Gastroesophageal sphincter (tissue), 4 donors: ENCODE measurements around the gene BOLA1. TPM values are rescaled to one million over a fixed set of nuclear protein-coding genes. Genes with fewer than 3 reads are reported as not detected.
"Not testable (repeated sequence)": the region's sequence is repeated elsewhere in the genome, so short reads cannot be mapped to it uniquely, and the experiment has no call there.

Experiments
- ATAC-seq: fragments of 150-250 bp; one replicate; pipeline ENCODE4 v1.9.1; 2016; ENCODE audit warnings: mild to moderate bottlenecking, moderate library complexity
- H3K27ac ChIP-seq, 4 donors: fragments of 200-600 bp; sonication (generic) in 3 of 4; 1 replicate in 3 of 4; 2 replicates in 1 of 4; pipeline ENCODE4 v1.5.1; 2016 to 2019
- H3K27me3 ChIP-seq: fragments of 200-600 bp; sonication (generic); one replicate; pipeline ENCODE4 v1.5.1; 2019
- H3K36me3 ChIP-seq, 2 donors: fragments of 200-600 bp; sonication (generic); one replicate each; pipeline ENCODE4 v1.5.1; 2019; ENCODE audit warnings: control low read depth in 1 of 2
- H3K4me1 ChIP-seq, 3 donors: fragments of 200-600 bp; sonication (generic); 1 replicate in 2 of 3; 2 replicates in 1 of 3; pipeline ENCODE4 v1.5.1; 2016 to 2019; ENCODE audit warnings: control low read depth in 2 of 3
- H3K4me3 ChIP-seq, 2 donors: fragments of 200-600 bp; sonication (generic); one replicate each; pipeline ENCODE4 v1.5.1; 2019; ENCODE audit warnings: mild to moderate bottlenecking in 1 of 2, moderate library complexity in 1 of 2
- H3K9me3 ChIP-seq, 3 donors: fragments of 200-600 bp; sonication (generic); one replicate each; pipeline ENCODE4 v1.5.1; 2017 to 2019; ENCODE audit warnings: control low read depth in 2 of 3
- EP300 ChIP-seq: sonication (generic); formaldehyde crosslinking; IDR thresholded peaks from one replicate; pipeline ENCODE4 v1.6.1; 2017; ENCODE audit warnings: antibody characterized with exemption, mild to moderate bottlenecking
- POLR2A ChIP-seq, 2 donors: fragments of 450-650 bp; IDR thresholded peaks; one replicate each; pipeline ENCODE4 v1.6.1; 2017; ENCODE audit warnings: antibody characterized with exemption in 2 of 2, mild to moderate bottlenecking in 2 of 2, moderate library complexity in 1 of 2
- POLR2AphosphoS5 ChIP-seq: sonication (generic); formaldehyde crosslinking; IDR thresholded peaks from one replicate; pipeline ENCODE4 v1.6.1; 2017; ENCODE audit warnings: antibody characterized with exemption
- WGBS, 2 donors: methylation state at CpG; one replicate each; pipeline ENCODE4 v1.1.5; 2018; ENCODE audit warnings: low coverage in 1 of 2; 5-methylcytosine and 5-hydroxymethylcytosine counted together
- total RNA-seq, 4 donors: library from RNA; depleted of rRNA; stranded (reverse); fragments of >200 nt; gene quantifications; one replicate each; pipeline ENCODE4 v1.1.0, GENCODE V29; 2016
- TF ChIP-seq, protein P1 (sequence below), 4 experiments: fragments of 200-600 bp in 2 of 4; fragments of 450-650 bp in 2 of 4; sonication (generic) in 1 of 4; IDR thresholded peaks; one replicate each; pipeline ENCODE4 v1.5.1; 2017 to 2019; ENCODE audit warnings: antibody characterized with exemption in 4 of 4, mild to moderate bottlenecking in 2 of 4, moderate library complexity in 2 of 4

Gene BOLA1, protein sequence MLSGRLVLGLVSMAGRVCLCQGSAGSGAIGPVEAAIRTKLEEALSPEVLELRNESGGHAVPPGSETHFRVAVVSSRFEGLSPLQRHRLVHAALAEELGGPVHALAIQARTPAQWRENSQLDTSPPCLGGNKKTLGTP
- total RNA-seq = 10 to 100 TPM; 23.9 to 46.2 (median 30.5) TPM

DNA sequence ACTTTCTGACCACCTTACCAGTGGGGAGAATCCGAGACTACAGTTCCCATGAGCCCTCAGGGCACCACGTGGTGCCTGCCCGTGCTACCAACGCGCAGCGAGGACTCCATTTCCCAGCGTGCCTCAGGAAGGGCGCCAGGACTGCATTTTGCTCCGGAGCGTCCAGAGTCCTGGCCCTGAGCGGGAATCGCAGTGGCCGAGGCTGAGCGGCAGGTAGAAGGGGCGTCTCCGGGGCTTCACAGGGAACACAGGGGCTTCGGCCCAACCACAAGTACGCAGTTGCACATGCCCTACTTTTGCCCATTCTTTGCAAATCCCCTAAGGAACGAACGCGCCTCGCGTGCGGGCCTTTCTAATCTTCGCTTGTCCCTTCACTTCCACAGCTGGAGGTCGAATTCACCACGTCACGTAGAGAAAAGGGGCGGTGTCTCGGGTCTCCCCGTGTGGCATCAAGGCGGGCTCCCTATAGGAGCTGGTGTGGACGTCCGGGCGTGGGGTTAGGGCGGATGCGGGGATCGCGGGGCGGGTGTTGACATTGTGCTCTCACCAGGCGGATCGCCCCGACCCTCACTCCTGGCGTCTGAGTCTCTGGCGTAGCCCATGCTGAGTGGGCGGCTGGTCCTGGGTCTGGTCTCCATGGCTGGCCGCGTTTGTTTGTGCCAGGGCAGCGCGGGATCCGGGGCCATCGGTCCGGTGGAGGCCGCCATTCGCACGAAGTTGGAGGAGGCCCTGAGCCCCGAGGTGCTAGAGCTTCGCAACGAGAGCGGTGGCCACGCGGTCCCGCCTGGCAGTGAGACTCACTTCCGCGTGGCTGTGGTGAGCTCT is at the start of gene BOLA1:
TSS of gene BOLA1 (plus strand) at position 109 of the 825 bp plus-strand sequence. CDS start at position 601, 492 bp downstream.
- Histone ChIP-seq H3K4me3 (peak within 1 kb of the TSS; percentile 41 to 60), H3K36me3 (peaks cover 0 to 2% of the 10 kb centered on the region in 2 donors), H3K27ac (peak within 1 kb of the TSS; percentile 85 to 88 (median 87)), H3K4me1 (peaks cover 3 to 13% (median 4%) of the 10 kb centered on the region in 3 donors), H3K9me3 (no peaks in the 10 kb centered on the region), H3K27me3 (no peaks in the 10 kb centered on the region)
- TF ChIP-seq POLR2AphosphoS5 (peak; percentile 89), EP300 (no peak), POLR2A (IDR thresholded peaks at IDR 0.05) (peak; percentile 68 to 78)
- TF ChIP-seq, protein P1, sequence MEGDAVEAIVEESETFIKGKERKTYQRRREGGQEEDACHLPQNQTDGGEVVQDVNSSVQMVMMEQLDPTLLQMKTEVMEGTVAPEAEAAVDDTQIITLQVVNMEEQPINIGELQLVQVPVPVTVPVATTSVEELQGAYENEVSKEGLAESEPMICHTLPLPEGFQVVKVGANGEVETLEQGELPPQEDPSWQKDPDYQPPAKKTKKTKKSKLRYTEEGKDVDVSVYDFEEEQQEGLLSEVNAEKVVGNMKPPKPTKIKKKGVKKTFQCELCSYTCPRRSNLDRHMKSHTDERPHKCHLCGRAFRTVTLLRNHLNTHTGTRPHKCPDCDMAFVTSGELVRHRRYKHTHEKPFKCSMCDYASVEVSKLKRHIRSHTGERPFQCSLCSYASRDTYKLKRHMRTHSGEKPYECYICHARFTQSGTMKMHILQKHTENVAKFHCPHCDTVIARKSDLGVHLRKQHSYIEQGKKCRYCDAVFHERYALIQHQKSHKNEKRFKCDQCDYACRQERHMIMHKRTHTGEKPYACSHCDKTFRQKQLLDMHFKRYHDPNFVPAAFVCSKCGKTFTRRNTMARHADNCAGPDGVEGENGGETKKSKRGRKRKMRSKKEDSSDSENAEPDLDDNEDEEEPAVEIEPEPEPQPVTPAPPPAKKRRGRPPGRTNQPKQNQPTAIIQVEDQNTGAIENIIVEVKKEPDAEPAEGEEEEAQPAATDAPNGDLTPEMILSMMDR (IDR thresholded peaks at IDR 0.05) = no peak
- peak; percentile 100 for ATAC-seq
- WGBS, 2 donors = 0 to 4% methylated on average over 1 to 17 of the region's 65 CpGs

DNA sequence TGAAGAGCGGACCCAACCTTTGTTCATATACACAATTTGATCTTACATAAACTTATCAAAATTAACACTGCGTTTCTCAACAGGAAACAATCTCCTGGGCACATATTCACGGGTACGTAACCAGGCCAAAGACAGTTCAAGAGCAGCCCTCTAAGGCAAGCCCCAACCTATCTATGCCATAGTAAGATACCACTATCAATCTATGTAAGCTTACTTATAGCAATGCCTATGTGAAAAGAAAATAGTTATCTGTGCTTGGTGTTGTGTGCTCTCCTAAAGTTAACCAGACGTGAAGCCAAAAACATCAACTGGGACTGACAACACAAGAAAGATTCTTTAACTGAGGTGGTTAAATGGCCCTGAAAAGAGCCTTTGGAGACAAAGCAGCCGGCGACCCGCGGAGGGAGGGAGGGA is 49.4 kb upstream of the BOLA1 start:
- no peak for ATAC-seq
- Histone ChIP-seq H3K36me3 (no peaks in the 10 kb centered on the region), H3K4me3 (peak overlapping the region; percentile 50 to 59), H3K9me3 (no peaks in the 10 kb centered on the region), H3K27me3 (no peaks in the 10 kb centered on the region), H3K4me1 (peaks cover 4 to 44% (median 16%) of the 10 kb centered on the region in 3 donors), H3K27ac (peak overlapping the region; percentile 78 to 84 (median 82))
- WGBS, 2 donors = 5 to 12% methylated on average over 4 to 5 of the region's 9 CpGs
- TF ChIP-seq POLR2AphosphoS5 (no peak), POLR2A (IDR thresholded peaks at IDR 0.05) (no peak)

DNA sequence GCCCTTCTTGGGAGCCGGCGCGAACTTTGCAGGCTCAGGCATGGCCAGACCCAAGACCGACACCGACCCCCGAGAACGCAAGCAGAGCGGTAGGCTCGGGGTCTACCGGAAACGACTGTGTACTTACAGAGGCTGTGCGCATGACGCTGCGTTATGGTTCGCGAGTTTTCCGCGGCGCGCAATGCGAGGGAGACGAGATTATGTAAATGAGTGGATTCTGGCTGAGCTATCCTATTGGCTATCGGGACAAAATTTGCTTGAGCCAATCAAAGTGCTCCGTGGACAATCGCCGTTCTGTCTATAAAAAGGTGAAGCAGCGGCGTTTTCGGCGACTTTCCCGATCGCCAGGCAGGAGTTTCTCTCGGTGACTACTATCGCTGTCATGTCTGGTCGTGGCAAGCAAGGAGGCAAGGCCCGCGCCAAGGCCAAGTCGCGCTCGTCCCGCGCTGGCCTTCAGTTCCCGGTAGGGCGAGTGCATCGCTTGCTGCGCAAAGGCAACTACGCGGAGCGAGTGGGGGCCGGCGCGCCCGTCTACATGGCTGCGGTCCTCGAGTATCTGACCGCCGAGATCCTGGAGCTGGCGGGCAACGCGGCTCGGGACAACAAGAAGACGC is 48.5 kb upstream of the BOLA1 start:
- not testable (repeated sequence) for H3K27me3 ChIP-seq, H3K27ac ChIP-seq, H3K36me3 ChIP-seq, H3K9me3 ChIP-seq, H3K4me3 ChIP-seq
- peak; percentile 86 for ATAC-seq
- H3K4me1 ChIP-seq = peaks cover 4 to 35% (median 12%) of the 10 kb centered on the region in 3 donors
- no CpG with 5 or more reads among the region's 62 CpGs for WGBS, 2 donors

DNA sequence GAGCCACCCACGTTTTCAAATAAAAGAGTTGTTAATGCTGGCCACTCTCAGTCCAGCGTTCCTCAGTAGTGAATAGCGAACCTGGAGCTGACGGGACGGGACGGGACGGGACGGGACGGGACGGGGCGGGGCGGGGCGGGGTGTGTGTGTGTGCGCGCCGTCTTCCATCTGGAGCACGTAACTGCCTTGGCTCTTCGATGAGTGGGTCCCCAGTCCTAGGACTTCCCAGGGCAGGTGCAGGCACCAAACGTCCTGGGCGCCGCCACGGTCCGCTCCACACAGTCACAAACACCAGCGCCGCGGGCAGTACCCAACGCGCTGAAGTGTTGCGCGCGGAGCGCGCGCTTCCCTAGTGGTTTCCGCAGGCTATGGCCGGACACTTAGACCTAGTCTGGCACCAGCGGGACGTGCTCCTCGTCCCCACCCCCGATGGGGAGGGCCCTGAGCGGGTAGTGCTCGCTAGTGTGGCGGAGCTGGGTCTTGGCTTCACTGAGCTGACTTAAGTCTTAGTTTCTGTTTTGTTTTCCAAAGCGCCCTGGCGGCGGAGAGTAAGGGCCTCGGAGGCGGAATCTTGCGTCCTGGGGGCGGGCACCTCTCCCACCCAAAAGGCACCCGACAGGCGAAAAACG is 47.7 kb upstream of the BOLA1 start:
- peaks cover 4 to 33% (median 12%) of the 10 kb centered on the region in 3 donors for H3K4me1 ChIP-seq
- not testable (repeated sequence) for H3K36me3 ChIP-seq, H3K27ac ChIP-seq, H3K9me3 ChIP-seq, H3K27me3 ChIP-seq, H3K4me3 ChIP-seq
- no CpG with 5 or more reads among the region's 53 CpGs for WGBS, 2 donors
- ATAC-seq = peak; percentile 67

DNA sequence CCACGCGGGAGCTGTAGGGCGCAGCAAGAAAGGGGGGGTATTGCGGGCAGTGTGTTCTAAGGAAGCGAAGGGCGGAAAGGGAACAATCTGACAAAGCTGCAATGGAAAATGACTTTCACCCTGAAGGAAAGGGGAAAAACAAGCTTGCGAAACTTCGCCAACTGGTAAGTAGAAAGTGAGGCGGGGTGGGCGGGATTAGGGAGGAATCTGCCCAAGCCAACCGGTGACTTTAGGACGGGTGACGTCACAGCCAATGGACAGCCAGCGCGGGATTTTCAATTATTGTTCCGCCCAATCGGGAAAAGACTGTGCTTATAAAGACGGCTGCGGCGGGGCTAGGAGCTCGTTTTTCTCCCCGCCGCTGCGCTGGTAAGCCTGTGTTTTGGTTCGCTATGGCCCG is 47.1 kb upstream of the BOLA1 start:
- ATAC-seq = peak; percentile 73

DNA sequence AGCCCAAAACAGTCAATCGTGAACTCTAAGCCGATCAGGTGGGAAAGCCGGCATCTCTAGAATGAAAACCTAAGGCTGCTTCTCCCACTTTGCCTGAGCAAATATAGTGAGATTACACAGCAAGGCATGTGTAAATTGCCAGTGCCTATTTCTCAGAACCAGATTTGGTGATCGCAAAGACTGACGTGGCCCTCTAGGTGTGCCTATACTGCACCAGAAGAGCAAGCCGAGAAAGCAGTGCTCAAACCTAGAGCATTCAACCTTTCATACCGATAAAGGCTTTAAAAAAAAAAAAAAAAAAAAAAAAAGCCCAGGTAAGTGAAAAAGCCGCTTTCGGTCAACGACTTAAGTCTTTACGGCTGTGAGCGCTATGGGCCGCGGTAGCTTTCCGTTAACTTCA is 39.1 kb upstream of the BOLA1 start:
- not testable (repeated sequence) for H3K9me3 ChIP-seq, H3K4me1 ChIP-seq, H3K4me3 ChIP-seq, H3K27ac ChIP-seq, ATAC-seq, H3K27me3 ChIP-seq, H3K36me3 ChIP-seq
- no CpG with 5 or more reads among the region's 15 CpGs for WGBS, 2 donors

More for the DNA sequence above, 47.1 kb upstream of the BOLA1 start:
- H3K36me3 ChIP-seq, H3K27me3 ChIP-seq, H3K4me3 ChIP-seq, H3K9me3 ChIP-seq, H3K27ac ChIP-seq: not testable (repeated sequence)
- peaks cover 4 to 28% (median 12%) of the 10 kb centered on the region in 3 donors for H3K4me1 ChIP-seq
- WGBS, 2 donors = no CpG with 5 or more reads among the region's 26 CpGs

DNA sequence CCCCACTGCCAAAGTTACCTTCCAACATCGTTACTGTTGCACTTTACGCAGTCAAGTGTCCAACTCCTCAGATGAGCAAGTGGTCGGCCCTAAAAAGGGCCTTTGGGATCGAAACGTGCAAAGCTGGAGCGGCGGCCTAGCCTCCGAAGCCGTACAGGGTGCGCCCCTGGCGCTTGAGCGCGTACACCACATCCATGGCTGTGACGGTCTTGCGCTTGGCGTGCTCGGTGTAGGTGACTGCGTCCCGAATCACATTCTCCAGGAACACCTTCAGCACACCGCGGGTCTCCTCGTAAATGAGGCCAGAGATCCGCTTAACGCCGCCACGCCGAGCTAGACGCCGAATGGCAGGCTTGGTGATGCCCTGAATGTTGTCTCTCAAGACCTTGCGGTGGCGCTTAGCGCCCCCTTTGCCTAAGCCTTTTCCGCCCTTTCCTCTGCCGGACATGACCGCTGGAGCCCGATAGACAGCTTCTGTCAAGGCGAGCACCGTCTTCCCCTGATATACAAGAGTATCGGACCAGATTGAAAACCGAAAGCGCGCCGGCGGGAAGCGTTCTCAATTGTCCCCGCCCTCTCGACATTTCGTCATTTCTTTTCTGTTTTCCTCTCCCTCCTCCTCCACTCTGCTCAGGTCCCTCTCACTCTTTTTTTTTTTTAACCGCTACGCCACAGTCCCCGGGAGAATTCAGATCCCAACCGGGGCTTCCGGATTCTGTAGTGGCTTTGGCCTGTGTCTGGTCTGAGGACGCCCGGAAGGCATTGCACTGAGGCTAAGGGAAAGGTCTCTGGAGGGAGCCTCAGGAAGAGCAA is 38.5 kb upstream of the BOLA1 start:
- not testable (repeated sequence) for H3K27me3 ChIP-seq, H3K9me3 ChIP-seq, H3K27ac ChIP-seq, H3K4me1 ChIP-seq, H3K36me3 ChIP-seq, H3K4me3 ChIP-seq
- WGBS, 2 donors = no CpG with 5 or more reads among the region's 55 CpGs
- ATAC-seq = peak; percentile 88

DNA sequence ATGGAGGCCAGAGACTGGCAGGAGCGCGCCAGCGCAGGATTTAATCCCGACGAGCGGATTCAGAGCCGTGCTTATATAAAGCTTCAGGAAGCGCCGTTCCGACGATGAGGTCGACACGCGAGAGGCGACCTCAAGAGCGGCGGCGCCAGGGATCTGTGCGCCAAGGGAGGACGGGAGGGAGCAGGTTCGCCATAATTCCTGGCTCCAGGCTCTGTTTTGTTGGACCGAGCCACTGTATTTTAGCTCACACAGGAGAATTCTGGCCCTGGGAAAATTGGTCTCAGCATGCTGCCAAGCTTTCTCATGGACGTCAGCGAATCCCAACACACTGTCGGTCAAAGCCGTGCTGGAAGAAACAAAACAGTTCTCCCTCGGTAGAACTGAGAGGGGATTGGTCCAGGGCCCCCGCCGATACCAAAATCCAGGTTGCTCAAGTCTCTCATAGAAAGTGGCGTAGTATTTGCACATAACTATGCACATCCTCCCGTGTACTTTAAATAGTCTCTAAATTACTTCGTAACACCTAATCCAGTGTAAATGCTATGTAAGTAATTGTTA is 37.8 kb upstream of the BOLA1 start:
- H3K9me3 ChIP-seq, H3K4me3 ChIP-seq, H3K4me1 ChIP-seq, H3K27ac ChIP-seq, H3K27me3 ChIP-seq, H3K36me3 ChIP-seq: not testable (repeated sequence)
- no CpG with 5 or more reads among the region's 32 CpGs for WGBS, 2 donors
- ATAC-seq = peak; percentile 58

DNA sequence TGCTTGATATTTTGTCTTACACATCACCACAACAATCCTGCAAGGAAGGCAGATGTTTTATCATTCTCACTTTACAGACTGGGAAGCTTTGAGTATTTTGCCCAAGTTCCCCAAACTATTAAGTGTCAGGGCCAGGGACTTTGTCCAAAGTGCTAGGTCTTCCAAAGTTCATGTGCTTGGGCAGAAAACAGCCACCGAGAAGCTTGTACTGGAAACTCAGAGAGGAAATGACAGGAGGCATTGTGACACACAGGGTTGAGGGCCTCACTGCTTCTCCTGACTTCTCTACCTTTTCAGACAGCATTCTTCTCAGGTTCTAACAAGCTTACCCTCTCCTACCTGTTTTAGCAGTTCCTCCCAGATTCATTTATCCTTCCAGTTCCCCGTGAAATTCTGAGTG is 32.5 kb upstream of the BOLA1 start:
- not testable (repeated sequence) for H3K27ac ChIP-seq, H3K27me3 ChIP-seq, H3K4me1 ChIP-seq, H3K4me3 ChIP-seq, ATAC-seq, H3K9me3 ChIP-seq, H3K36me3 ChIP-seq
- WGBS, 2 donors = no CpG with 5 or more reads among the region's 2 CpGs

DNA sequence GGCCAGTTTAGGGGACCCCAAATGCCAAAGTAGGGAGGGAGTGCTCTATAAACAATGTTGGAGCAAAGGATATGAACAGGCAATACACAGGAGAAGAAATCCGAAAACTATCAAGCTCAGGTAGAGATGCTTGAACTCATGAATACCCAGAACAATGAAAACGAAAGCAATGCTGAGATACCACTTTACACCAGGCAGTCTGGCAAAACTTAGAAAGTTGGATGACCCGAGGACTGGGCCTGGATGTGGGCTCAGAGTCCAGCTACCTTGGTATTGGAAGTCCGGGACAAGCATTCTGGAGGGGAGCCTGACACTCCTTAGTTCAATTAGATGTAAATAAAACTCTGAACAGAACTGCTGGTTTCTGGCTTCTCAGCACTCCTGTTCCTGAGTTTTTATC is 26.3 kb upstream of the BOLA1 start:
- not testable (repeated sequence) for ATAC-seq, H3K36me3 ChIP-seq, H3K4me1 ChIP-seq, H3K27ac ChIP-seq, H3K27me3 ChIP-seq, H3K4me3 ChIP-seq, H3K9me3 ChIP-seq
- no CpG with 5 or more reads among the region's 4 CpGs for WGBS, 2 donors
